ENCODE measurements around the gene PRKD2.

DNA sequence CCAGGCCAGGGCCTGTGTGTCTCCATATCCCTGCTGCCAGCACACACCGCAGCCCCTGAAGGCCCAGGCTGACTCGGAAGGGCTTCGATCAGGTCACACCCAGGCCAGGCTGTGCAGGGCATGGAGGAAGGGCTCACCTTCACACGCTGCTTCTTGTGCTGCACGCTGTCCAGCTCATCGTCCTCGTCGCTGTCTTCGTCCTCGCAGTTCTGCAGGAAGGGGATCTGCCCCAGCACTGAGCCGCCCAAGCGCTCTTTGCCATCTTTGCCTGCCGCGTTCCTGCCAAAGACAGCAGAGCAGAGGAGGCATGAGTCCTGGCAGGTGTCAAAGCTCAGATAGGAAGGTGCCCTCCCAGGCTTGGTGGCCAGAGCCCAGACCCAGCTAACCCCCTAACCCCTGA, 13.7 kb upstream of the PRKD2 start:
- no peak for TF ChIP-seq EZH2 (IDR thresholded peaks at IDR 0.05; ENCODE audit: borderline replicate concordance, low read depth, low read length, severe bottlenecking)
- TF ChIP-seq, protein P1, sequence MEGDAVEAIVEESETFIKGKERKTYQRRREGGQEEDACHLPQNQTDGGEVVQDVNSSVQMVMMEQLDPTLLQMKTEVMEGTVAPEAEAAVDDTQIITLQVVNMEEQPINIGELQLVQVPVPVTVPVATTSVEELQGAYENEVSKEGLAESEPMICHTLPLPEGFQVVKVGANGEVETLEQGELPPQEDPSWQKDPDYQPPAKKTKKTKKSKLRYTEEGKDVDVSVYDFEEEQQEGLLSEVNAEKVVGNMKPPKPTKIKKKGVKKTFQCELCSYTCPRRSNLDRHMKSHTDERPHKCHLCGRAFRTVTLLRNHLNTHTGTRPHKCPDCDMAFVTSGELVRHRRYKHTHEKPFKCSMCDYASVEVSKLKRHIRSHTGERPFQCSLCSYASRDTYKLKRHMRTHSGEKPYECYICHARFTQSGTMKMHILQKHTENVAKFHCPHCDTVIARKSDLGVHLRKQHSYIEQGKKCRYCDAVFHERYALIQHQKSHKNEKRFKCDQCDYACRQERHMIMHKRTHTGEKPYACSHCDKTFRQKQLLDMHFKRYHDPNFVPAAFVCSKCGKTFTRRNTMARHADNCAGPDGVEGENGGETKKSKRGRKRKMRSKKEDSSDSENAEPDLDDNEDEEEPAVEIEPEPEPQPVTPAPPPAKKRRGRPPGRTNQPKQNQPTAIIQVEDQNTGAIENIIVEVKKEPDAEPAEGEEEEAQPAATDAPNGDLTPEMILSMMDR (IDR thresholded peaks at IDR 0.05; ENCODE audit: borderline replicate concordance, extremely low read depth, low read length, poor library complexity, severe bottlenecking): no peak

All from DND-41 (cell line).